ENCODE data around the gene SPRY1.

SPRY1 gene

DNA sequence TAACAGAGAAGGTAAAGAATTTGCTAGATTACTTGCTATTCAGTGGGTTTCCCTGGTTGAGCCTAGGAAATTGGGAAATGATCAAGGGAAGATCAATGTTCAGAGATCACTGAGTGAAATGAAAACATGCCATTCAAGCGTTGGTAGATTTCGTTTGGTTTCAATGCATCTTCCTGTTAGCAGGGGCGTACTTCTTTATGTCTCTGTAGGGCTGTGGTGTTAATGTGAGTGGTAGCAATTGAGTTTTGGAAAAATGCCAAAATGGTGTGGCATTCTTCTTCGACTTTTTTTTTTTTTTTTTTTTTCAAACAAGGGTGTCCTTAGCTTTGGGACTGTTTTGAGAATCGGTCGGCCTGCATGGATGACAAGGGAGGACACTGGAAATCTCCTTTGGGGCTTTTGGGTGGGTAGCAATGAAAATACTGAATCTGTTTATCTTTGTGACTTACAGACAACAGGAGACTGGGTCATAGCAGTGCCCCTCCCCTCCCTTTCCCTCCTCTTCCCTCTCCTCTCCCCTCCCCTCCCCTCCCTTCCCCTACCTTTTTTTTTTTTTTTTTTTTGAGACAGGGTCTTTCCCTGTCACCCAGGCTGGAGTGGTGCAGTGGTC lies 50.4 kb downstream of the SPRY1 start:
- DNase-seq, result no peak

DNA sequence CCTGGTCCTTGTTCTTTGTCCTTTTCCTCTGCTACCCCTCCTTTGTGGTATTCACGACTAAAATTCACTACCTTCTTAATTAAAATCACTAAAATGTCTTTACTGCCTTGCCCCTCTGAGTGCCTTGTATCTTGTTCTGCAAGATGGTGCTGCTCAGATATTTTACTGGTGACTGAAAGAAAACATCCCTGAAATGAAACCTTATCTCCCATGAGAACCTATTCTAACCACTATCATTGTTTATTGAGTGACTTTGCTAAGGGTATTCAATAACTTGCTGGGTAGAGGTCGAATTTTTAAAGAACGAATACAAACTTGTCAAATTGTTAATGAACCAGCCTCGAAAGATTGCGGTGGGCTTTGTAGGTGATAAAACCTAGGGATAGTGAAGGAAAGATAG lies 52.8 kb downstream of the SPRY1 start:
- no peak for DNase-seq

DNA sequence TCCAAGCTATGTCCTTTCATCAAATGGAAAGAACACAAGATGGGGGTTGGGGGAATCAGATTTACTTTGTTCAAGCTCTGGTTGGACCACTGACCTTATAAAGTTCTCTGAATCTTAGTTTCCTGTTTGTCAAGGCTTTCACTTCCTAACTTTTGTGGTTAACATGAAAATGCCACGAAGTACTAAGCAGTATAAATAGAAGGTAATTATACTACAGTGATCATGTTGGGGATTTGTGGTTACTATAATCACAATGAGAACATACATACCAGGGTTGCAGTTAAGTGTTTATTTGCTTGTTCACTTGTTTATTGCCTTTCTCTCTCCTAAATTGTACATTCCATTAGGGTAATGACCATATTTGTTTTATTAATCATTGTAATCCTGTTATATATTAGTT lies 53.2 kb downstream of the SPRY1 start:
- DNase-seq, result no peak

DNA sequence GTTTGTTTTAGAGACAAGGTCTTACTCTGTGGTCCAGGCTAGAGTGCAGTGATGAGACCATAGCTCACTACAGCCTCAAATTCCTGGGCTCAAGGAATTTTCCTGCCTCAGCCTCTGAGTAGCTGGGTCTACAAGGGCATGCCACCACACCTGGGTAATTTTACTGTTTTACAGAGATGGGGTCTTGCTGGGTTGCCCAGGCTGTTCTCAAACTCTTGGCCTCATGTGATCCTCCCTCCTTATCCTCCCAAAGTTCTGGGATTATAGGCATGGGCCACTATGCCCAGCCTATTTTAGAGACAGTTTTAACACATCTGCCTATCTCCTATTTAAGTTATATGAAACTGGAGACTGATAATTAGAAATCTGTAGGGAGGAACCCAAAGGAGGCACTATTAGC lies 53.8 kb downstream of the SPRY1 start:
- DNase-seq, result no peak

DNA sequence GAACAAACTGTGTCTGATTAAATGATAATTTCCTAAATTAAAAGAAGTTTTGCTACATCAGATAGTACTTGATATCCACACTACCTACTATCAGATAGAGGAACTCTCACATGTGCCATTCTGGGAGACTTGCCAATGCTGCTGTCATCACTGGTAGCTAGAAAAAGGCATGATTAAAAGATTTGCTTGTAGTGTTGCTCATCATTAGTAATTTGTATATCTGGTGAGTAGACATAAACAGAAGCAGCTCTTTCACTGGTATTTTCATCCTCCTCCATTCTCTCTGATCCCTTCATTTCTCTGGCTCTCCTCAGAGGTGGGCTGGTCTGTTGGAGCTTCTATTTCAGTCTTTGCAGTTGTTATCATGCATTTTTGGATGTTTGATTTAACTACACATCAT lies 56.0 kb downstream of the SPRY1 start:
- no peak for DNase-seq

DNA sequence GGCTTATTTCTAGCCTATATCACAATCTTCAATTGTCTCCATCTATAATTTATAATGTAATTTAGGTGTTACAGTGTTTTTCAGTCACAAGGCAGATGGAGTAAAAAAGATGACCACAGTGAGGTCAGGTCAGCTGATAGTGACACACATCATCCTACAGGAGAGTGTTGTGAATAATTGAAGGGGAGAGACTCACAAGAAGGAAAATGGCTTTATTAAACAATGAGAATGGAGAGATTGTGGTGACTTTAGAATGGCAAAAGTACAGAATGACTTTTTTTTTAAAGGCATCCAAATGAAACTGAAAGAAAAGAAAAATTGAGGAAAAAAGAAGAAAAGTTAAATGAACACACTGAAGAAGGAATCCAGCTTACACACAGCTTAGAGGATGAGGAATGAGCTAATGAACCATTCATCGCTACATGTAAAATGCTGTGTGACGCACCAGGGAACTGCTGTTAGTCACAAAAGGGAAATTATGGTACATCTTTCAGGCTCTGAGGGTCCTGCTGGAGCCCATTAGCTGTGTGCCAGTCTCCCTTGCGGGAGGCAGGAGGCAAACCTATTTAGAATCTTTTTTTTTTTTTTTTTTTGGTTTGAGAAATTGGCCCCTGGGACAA lies 56.6 kb downstream of the SPRY1 start:
- DNase-seq, result no peak
